GM18498 (cell line): ENCODE measurements around the gene TK2.

Experiments
- ATAC-seq: cut with Tn5 transposase; IDR thresholded peaks from one replicate; pipeline ENCODE4 v1.9.1; 2021; ENCODE audit warnings: mild to moderate bottlenecking, moderate library complexity; ENCODE audit not compliant: unreplicated experiment

TK2 gene

GRCh38 chr16:66547101-66547989, 2.6 kb downstream of the TK2 start:
- ATAC-seq = no peak

GRCh38 chr16:66544016-66544757, 5.7 kb downstream of the TK2 start:
- ATAC-seq = no peak

GRCh38 chr16:66543541-66543940, 6.4 kb downstream of the TK2 start:
- ATAC-seq = no peak

GRCh38 chr16:66542396-66542795, 7.5 kb downstream of the TK2 start:
- ATAC-seq = no peak

GRCh38 chr16:66541388-66542355, 8.2 kb downstream of the TK2 start:
- ATAC-seq = no peak

- peak; percentile 65 for ATAC-seq
These were observed 10.1 kb downstream of the TK2 start for GRCh38 chr16:66539623-66540469.

GRCh38 chr16:66538910-66539309, 11.0 kb downstream of the TK2 start:
- ATAC-seq = no peak

- no peak for ATAC-seq
These were observed 12.7 kb downstream of the TK2 start for GRCh38 chr16:66537236-66537635.

- ATAC-seq = no peak
These were observed 13.4 kb downstream of the TK2 start for GRCh38 chr16:66536525-66536924.

GRCh38 chr16:66534376-66534799, 15.5 kb downstream of the TK2 start:
- ATAC-seq = no peak

GRCh38 chr16:66529475-66529874, 20.4 kb downstream of the TK2 start:
- no peak for ATAC-seq

- ATAC-seq = no peak
These were observed 21.6 kb downstream of the TK2 start for GRCh38 chr16:66528294-66528693.

GRCh38 chr16:66525396-66526180, 24.3 kb downstream of the TK2 start:
- no peak for ATAC-seq

- ATAC-seq = peak; percentile 70
These were observed 25.2 kb downstream of the TK2 start for GRCh38 chr16:66524601-66525164.

- ATAC-seq = peak; percentile 59
These were observed 26.0 kb downstream of the TK2 start for GRCh38 chr16:66523861-66524354.

GRCh38 chr16:66522816-66523590, 26.9 kb downstream of the TK2 start:
- ATAC-seq = no peak

GRCh38 chr16:66521951-66522771, 27.8 kb downstream of the TK2 start:
- peak; percentile 48 for ATAC-seq
